GM12864 (cell line): Measurements from ENCODE around the gene UNC5C.

Experiments used
- DNase-seq: peaks from one replicate; pipeline ENCODE4 v3.0.0-alpha.2; 2011; ENCODE audit warnings: low read depth
- H3K4me3 ChIP-seq: 2 replicates; pipeline ENCODE4 v1.5.1; 2011; ENCODE audit warnings: mild to moderate bottlenecking, low read depth, low read length, control low read depth
- TF ChIP-seq, protein P1 (sequence below): IDR thresholded peaks from 2 replicates; pipeline ENCODE4 v1.5.1; 2011; ENCODE audit warnings: low read depth, mild to moderate bottlenecking, moderate library complexity, low read length, control low read depth, inconsistent platforms; ENCODE audit errors: missing control alignments

UNC5C gene

DNA sequence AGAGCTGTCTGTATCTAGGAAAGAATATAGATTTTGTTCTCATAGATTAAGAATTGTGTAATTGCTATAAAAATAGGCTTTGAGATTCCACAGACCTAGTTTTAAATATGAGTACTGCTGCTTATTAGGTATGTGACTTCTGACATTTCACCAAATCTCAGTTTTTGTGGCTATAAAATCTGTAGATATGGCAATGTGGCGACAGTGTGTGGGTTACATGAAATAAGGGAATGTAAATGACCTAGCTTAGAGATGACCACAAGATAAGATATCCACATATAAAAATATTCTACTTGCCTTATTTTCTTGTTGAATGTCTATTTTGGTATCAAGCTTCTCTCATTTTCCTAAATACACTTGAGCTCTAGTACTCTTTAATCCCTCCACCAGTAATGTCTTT, 193.8 kb downstream of the UNC5C start:
- TF ChIP-seq, protein P1, sequence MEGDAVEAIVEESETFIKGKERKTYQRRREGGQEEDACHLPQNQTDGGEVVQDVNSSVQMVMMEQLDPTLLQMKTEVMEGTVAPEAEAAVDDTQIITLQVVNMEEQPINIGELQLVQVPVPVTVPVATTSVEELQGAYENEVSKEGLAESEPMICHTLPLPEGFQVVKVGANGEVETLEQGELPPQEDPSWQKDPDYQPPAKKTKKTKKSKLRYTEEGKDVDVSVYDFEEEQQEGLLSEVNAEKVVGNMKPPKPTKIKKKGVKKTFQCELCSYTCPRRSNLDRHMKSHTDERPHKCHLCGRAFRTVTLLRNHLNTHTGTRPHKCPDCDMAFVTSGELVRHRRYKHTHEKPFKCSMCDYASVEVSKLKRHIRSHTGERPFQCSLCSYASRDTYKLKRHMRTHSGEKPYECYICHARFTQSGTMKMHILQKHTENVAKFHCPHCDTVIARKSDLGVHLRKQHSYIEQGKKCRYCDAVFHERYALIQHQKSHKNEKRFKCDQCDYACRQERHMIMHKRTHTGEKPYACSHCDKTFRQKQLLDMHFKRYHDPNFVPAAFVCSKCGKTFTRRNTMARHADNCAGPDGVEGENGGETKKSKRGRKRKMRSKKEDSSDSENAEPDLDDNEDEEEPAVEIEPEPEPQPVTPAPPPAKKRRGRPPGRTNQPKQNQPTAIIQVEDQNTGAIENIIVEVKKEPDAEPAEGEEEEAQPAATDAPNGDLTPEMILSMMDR, result no peak
- DNase-seq, result no peak
- H3K4me3 ChIP-seq, result no peak overlapping the region

DNA sequence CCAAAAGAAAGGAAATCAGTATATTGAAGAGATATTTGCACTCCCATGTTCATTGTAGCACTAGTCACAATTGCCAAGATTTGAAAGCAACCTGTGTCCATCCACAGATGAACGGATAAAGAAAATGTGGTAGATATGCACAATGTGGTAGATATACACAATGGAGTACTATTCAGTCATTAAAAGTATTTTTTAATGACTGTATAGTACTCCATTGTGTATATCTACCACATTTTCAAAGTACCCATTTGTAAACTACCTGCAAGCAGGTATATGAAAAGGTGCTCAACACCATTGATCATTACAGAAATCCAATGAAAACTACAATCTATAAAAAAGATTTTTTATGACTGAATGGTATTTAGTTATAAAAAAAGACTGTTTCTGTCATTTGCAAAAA, 200.4 kb downstream of the UNC5C start:
- TF ChIP-seq, protein P1, result no peak
- DNase-seq, result no peak
- no peak overlapping the region for H3K4me3 ChIP-seq

DNA sequence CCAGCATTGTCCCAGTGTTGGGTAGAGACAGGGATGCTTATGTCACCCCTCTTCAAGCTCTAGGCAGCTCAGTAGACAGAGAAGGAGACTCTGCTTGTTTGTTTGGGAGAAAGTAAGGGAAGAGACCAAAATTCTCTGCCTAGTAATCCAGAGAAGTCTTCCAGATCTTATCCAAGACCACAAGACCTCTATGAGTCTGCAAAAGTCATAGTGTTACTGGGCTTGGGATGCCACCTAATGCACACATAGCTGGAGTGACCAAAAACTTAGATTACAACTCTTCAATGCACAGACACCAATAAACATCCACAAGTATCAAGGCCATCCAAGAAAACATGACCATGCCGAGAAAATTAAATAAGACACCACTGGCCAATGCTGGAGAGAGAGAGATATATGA, 205.5 kb downstream of the UNC5C start:
- no peak overlapping the region for H3K4me3 ChIP-seq
- DNase-seq, result no peak
- TF ChIP-seq, protein P1, result no peak

DNA sequence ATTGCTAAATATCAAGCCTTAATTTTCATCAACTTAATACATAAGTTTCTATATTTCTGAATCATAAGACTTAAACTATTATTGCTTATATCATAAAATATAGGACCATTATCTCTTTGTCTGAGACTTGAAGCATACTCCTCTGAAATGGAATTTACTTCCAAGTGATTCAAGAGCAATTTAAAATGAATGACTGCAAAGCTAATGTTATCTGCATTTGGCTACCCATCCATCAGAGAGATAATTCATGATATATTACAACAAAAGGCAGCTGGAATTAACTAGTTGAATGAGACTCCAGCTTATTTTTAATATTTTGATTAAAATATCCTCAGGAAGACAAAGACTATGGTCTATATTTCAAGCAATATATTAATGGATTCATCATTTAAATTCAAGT, 208.6 kb downstream of the UNC5C start:
- H3K4me3 ChIP-seq, result no peak overlapping the region
- DNase-seq, result no peak
- TF ChIP-seq, protein P1, result no peak

DNA sequence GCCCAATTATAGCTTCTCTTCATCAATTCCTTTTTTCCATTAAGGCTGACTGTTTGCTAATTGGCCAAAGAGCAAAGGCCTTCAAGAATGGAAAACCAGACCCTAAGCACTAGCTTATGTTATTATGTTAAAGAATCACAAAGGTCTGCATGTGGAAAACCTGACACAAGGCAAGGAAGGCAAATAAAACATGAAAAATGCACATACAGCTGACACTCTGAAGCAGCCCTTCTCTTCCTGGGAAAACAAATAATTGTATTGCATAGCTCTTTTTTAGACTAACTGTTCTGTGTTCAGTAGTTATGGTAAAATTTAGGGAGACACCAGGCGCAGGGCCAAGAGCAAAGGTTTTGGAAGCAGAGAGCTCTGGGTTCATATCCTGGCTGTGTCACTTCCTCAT, 223.1 kb downstream of the UNC5C start:
- TF ChIP-seq, protein P1, result no peak
- H3K4me3 ChIP-seq, result no peak overlapping the region
- DNase-seq, result no peak

DNA sequence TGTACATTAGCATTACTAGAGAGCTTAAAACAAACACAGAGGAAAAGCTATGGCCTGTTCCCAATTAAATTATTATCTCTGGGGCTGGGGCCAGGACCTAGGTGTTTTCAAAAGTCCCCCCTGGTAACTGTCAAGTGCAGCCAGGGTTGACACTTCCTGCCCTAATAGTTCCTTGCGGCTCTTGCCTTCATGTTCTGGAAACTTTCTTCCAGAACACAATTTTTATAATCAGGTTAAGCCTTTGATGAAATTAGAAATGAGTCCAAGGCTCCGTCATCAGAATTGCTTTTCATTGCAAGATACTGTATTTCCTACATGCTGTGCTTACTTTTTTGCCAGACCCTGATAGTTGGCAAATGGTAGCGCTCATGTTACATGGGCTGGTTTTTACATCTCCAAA, 229.6 kb downstream of the UNC5C start:
- TF ChIP-seq, protein P1, result no peak
- no peak for DNase-seq

DNA sequence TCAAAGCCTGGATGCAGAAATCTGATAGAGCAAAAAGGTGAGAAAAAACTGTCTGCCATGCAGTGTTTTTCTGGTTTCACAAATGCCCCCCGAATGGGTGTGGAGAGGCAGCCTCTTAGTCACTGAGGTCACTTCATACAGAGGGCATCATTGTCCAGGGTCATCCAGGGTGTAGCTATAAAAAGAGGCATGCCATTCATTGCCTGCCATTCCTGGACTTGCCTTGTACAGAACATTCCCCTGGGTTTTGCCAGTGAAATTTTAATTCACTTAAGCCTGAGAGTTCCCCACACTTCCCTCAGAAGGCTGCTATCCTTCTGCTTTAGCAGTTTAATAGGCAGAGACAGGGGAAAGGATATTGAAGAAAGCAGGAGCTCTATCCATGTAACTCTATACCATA, 230.3 kb downstream of the UNC5C start:
- no peak overlapping the region for H3K4me3 ChIP-seq
- TF ChIP-seq, protein P1, result no peak
- no peak for DNase-seq

More for the DNA sequence above, 229.6 kb downstream of the UNC5C start:
- H3K4me3 ChIP-seq, result no peak overlapping the region
